Chondrocyte (in vitro differentiated cells): ENCODE results near the gene TGFBRAP1. TPM values are rescaled to one million over a fixed set of nuclear protein-coding genes. Genes with fewer than 3 reads are reported as not detected.
A peak's percentile ranks its signal among the peaks of the same experiment; 100 is the strongest.

Source experiments
- DNase-seq: peaks from one replicate; pipeline ENCODE4 v3.0.0; 2021; ENCODE audit warnings: mixed read lengths, low spot score
- H3K27ac Mint-ChIP-seq: one replicate; pipeline ENCODE4 v1.8.0; 2021; ENCODE audit warnings: mild to moderate bottlenecking, moderate library complexity, mixed read lengths; ENCODE audit not compliant: unreplicated experiment
- H3K27me3 Mint-ChIP-seq: 2 replicates; pipeline ENCODE4 v1.8.0; 2021; ENCODE audit warnings: low read depth, mixed read lengths
- H3K36me3 Mint-ChIP-seq: 2 replicates; pipeline ENCODE4 v1.8.0; 2021; ENCODE audit warnings: low read depth, mixed read lengths
- H3K4me1 Mint-ChIP-seq: 2 replicates; pipeline ENCODE4 v1.8.0; 2021; ENCODE audit warnings: low read depth, mild to moderate bottlenecking, mixed read lengths
- H3K4me3 Mint-ChIP-seq: one replicate; pipeline ENCODE4 v1.8.0; 2021; ENCODE audit warnings: mild to moderate bottlenecking, moderate library complexity, mixed read lengths; ENCODE audit not compliant: unreplicated experiment
- H3K9me3 Mint-ChIP-seq: 2 replicates; pipeline ENCODE4 v1.8.0; 2021; ENCODE audit warnings: low read depth, mixed read lengths
- CTCF ChIP-seq: fragments of 200-600 bp; sonication (generic); IDR thresholded peaks from 2 replicates; pipeline ENCODE4 v1.5.0; 2021; ENCODE audit warnings: antibody characterized with exemption, mild to moderate bottlenecking, moderate library complexity
- total RNA-seq: library from RNA; stranded (reverse); gene quantifications from 3 replicates; pipeline ENCODE4 v1.2.1, GENCODE V29; 2021

Gene TGFBRAP1
- total RNA-seq, 1 donor from 2014 or later, result 18.3 TPM

GRCh38 chr2:105238664-105239240, 90.8 kb downstream of the TGFBRAP1 start:
- Mint-ChIP-seq H3K9me3 (no peaks in the 10 kb centered on the region), H3K27ac (no peak overlapping the region), H3K27me3 (no peaks in the 10 kb centered on the region), H3K36me3 (no peaks in the 10 kb centered on the region), H3K4me3 (no peak overlapping the region), H3K4me1 (peaks cover 9% of the 10 kb centered on the region)
- no peak for TF ChIP-seq CTCF
- DNase-seq, result no peak

- Mint-ChIP-seq H3K27ac (no peak overlapping the region), H3K36me3 (no peaks in the 10 kb centered on the region), H3K4me1 (peaks cover 9% of the 10 kb centered on the region), H3K4me3 (no peak overlapping the region), H3K27me3 (no peaks in the 10 kb centered on the region), H3K9me3 (no peaks in the 10 kb centered on the region)
- no peak for DNase-seq
- no peak for TF ChIP-seq CTCF
Measured at GRCh38 chr2:105237045-105237765, 92.3 kb downstream of the TGFBRAP1 start.

GRCh38 chr2:105236060-105236424, 93.5 kb downstream of the TGFBRAP1 start:
- Mint-ChIP-seq H3K36me3 (no peaks in the 10 kb centered on the region), H3K9me3 (no peaks in the 10 kb centered on the region), H3K4me3 (no peak overlapping the region), H3K27ac (no peak overlapping the region), H3K27me3 (no peaks in the 10 kb centered on the region), H3K4me1 (peaks cover 9% of the 10 kb centered on the region)
- no peak for DNase-seq
- TF ChIP-seq CTCF, result no peak

- Mint-ChIP-seq H3K4me1 (peaks cover 9% of the 10 kb centered on the region), H3K9me3 (no peaks in the 10 kb centered on the region), H3K4me3 (no peak overlapping the region), H3K27ac (no peak overlapping the region), H3K36me3 (no peaks in the 10 kb centered on the region), H3K27me3 (no peaks in the 10 kb centered on the region)
- no peak for DNase-seq
- peak; percentile 93 for TF ChIP-seq CTCF
Measured at GRCh38 chr2:105235388-105236059, 94.0 kb downstream of the TGFBRAP1 start.

GRCh38 chr2:105231232-105231619, 98.3 kb downstream of the TGFBRAP1 start:
- H3K9me3 Mint-ChIP-seq, result peaks cover 7% of the 10 kb centered on the region
- peaks cover 4% of the 10 kb centered on the region for H3K36me3 Mint-ChIP-seq
- no peak for DNase-seq
- peaks cover 9% of the 10 kb centered on the region for H3K27me3 Mint-ChIP-seq
- peaks cover 3% of the 10 kb centered on the region for H3K4me1 Mint-ChIP-seq
- no peak overlapping the region for H3K4me3 Mint-ChIP-seq
- H3K27ac Mint-ChIP-seq, result no peak overlapping the region
- TF ChIP-seq CTCF, result no peak
